Activated gamma-delta T cell treated with anti-CD3 and anti-CD28 coated beads, Interleukin-2, amount 50 U/mL, for 16 hours (primary cell): ENCODE results near the gene DPYSL4.
"Not testable (repeated sequence)": the region's sequence is repeated elsewhere in the genome, so short reads cannot be mapped to it uniquely, and the experiment has no call there.

Experiments used
- DNase-seq: peaks from one replicate; pipeline ENCODE4 v3.0.0-alpha.2; 2020; ENCODE audit warnings: low read depth

The DPYSL4 gene

GRCh38 chr10:132149917-132150316 lies 36.8 kb upstream of the DPYSL4 start:
- no peak for DNase-seq

- DNase-seq, result no peak
Observed at GRCh38 chr10:132150777-132151176, 36.0 kb upstream of the DPYSL4 start.

GRCh38 chr10:132151286-132151950 lies 35.3 kb upstream of the DPYSL4 start:
- DNase-seq, result no peak

- no peak for DNase-seq
Observed at GRCh38 chr10:132151951-132152505, 34.7 kb upstream of the DPYSL4 start.

GRCh38 chr10:132152896-132153580 lies 33.7 kb upstream of the DPYSL4 start:
- no peak for DNase-seq

- DNase-seq, result no peak
Observed at GRCh38 chr10:132153616-132154217, 33.0 kb upstream of the DPYSL4 start.

GRCh38 chr10:132154440-132154839 lies 32.3 kb upstream of the DPYSL4 start:
- DNase-seq, result no peak

GRCh38 chr10:132154931-132155330 lies 31.8 kb upstream of the DPYSL4 start:
- DNase-seq, result no peak

GRCh38 chr10:132155723-132156381 lies 30.9 kb upstream of the DPYSL4 start:
- no peak for DNase-seq

GRCh38 chr10:132156382-132156781 lies 30.4 kb upstream of the DPYSL4 start:
- no peak for DNase-seq

GRCh38 chr10:132157101-132157500 lies 29.6 kb upstream of the DPYSL4 start:
- DNase-seq, result no peak

- no peak for DNase-seq
Observed at GRCh38 chr10:132158122-132158741, 28.5 kb upstream of the DPYSL4 start.

- DNase-seq, result no peak
Observed at GRCh38 chr10:132158823-132159222, 27.9 kb upstream of the DPYSL4 start.

GRCh38 chr10:132159302-132160230 lies 27.2 kb upstream of the DPYSL4 start:
- not testable (repeated sequence) for DNase-seq

GRCh38 chr10:132160231-132160630 lies 26.5 kb upstream of the DPYSL4 start:
- not testable (repeated sequence) for DNase-seq

- DNase-seq, result not testable (repeated sequence)
Observed at GRCh38 chr10:132160834-132161622, 25.7 kb upstream of the DPYSL4 start.

GRCh38 chr10:132162021-132162531 lies 24.7 kb upstream of the DPYSL4 start:
- DNase-seq, result no peak

GRCh38 chr10:132162590-132163277 lies 24.0 kb upstream of the DPYSL4 start:
- DNase-seq, result no peak

GRCh38 chr10:132163278-132163765 lies 23.4 kb upstream of the DPYSL4 start:
- no peak for DNase-seq
